ENCODE measurements around the gene TRPV2. TPM values are rescaled to one million over a fixed set of nuclear protein-coding genes. Genes with fewer than 3 reads are reported as not detected.

Gene TRPV2
- polyA plus RNA-seq, 1 experiment: 7.9 TPM

DNA sequence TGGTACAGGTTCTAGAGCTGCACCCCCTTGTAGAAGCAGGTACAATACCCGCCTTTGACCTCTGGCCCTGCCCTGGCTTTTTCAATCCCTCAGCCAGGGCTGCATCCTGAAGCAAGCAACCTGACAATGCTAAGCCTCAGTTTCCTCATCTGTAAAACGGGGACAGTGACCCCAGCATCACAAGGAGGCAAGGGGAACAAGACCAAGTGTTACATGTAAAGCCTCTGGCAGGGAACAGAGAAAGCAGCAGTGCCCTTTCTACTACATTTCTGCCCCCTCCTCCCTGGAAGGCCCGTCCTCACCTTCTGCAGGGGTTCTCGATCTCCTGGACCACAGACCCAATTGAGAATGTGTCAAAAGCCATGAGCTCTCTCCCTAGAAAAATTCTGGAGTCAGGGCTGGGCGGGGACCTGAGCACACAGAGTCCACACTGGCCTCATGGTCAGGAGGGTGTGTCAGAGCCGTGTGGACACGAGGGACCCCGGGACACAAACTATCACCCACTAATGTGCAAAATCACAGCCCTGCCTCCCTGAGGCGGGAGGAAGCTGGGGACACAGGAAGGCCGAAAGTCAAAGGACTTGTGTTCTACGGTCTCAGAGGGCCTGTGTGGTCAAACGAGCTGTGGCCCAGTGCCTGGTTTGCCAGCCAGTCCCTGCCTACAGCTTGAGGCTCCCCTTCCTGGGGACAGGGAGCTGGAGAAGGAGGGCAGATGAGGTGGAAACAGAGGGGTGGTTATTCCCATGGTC lies 49.1 kb downstream of the TRPV2 start:
- H3K27me3 ChIP-seq (ENCODE audit: control insufficient read depth, insufficient read depth, low read length): no peaks in the 10 kb centered on the region
- DNase-seq (ENCODE audit: low read depth): no peak

DNA sequence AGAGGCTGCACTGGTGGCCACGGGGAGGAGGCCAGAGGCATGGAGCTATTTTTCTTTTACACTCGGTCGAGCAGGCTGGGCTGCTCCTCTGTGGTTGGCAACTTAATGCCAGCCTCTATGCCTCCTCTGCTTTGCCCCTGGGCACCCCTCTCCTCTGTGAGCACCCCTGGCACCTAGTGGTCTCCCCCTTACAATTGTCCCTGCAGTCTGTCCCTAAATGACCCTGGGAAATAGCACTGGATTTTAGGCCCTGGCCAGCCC lies 49.6 kb downstream of the TRPV2 start:
- H3K36me3 ChIP-seq (ENCODE audit: control insufficient read depth, insufficient read depth, low read length): no peaks in the 10 kb centered on the region; the same call in 1 of the 2 replicates
- ChIA-PET CTCF (interaction anchor here (1.0 to 5.8 kb wide), 4 partner anchors 9 to 56 kb away, joined by 3 to 58 read pairs (median 20); no protein-coding TSS in a partner anchor), POLR2A (no interaction called here)
- TF ChIP-seq, protein P1, sequence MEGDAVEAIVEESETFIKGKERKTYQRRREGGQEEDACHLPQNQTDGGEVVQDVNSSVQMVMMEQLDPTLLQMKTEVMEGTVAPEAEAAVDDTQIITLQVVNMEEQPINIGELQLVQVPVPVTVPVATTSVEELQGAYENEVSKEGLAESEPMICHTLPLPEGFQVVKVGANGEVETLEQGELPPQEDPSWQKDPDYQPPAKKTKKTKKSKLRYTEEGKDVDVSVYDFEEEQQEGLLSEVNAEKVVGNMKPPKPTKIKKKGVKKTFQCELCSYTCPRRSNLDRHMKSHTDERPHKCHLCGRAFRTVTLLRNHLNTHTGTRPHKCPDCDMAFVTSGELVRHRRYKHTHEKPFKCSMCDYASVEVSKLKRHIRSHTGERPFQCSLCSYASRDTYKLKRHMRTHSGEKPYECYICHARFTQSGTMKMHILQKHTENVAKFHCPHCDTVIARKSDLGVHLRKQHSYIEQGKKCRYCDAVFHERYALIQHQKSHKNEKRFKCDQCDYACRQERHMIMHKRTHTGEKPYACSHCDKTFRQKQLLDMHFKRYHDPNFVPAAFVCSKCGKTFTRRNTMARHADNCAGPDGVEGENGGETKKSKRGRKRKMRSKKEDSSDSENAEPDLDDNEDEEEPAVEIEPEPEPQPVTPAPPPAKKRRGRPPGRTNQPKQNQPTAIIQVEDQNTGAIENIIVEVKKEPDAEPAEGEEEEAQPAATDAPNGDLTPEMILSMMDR (IDR thresholded peaks at IDR 0.05; ENCODE audit: insufficient read depth, low read depth, low read length): no peak
- H3K27me3 ChIP-seq (ENCODE audit: control insufficient read depth, insufficient read depth, low read length): no peaks in the 10 kb centered on the region
- no peak overlapping the region for H3K4me3 ChIP-seq (ENCODE audit: low read depth, low read length)
- DNase-seq (ENCODE audit: low read depth): no peak

More for the DNA sequence above, 49.1 kb downstream of the TRPV2 start:
- TF ChIP-seq, protein P1 (IDR thresholded peaks at IDR 0.05; ENCODE audit: insufficient read depth, low read depth, low read length): no peak
- H3K4me3 ChIP-seq (ENCODE audit: low read depth, low read length): no peak overlapping the region
- CTCF ChIA-PET: interaction anchor here (1.5 to 5.8 kb wide), 7 partner anchors 9 to 57 kb away, joined by 4 to 58 read pairs (median 5); no protein-coding TSS in a partner anchor
- H3K36me3 ChIP-seq (ENCODE audit: control insufficient read depth, insufficient read depth, low read length): no peaks in the 10 kb centered on the region; the same call in 1 of the 2 replicates
- POLR2A ChIA-PET: no interaction called here

DNA sequence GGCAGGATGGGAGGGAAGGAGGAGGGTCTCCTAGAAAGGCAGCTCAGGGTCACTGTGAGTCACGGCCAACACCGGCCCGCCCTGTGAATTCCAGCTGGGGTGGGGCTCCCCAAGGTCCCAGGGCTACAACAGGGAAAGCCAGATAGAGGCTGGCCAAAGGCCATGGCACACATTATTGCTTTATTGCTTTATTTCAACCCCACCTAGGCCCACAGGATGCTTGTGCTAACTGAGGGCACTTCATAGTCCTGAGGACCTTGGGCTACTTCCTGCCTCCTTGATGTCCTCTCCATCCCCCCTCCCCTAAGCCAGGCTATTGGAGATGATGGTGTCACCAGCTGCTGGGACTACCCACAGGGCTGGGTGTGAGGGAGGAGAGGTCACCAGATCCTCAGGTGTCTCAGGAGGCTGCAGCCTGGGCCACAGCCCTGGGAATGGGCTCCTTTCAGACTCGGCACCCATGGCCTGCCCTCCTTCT lies 50.5 kb downstream of the TRPV2 start:
- H3K4me3 ChIP-seq (ENCODE audit: low read depth, low read length): no peak overlapping the region
- H3K36me3 ChIP-seq (ENCODE audit: control insufficient read depth, insufficient read depth, low read length): no peaks in the 10 kb centered on the region; the same call in 1 of the 2 replicates
- TF ChIP-seq, protein P1 (IDR thresholded peaks at IDR 0.05; ENCODE audit: insufficient read depth, low read depth, low read length): no peak
- CTCF ChIA-PET: interaction anchor here (1.0 to 5.8 kb wide), 3 partner anchors 8 to 51 kb away, joined by 3 to 58 read pairs (median 5); no protein-coding TSS in a partner anchor
- POLR2A ChIA-PET: no interaction called here
- no peaks in the 10 kb centered on the region for H3K27me3 ChIP-seq (ENCODE audit: control insufficient read depth, insufficient read depth, low read length)
- DNase-seq (ENCODE audit: low read depth): no peak

DNA sequence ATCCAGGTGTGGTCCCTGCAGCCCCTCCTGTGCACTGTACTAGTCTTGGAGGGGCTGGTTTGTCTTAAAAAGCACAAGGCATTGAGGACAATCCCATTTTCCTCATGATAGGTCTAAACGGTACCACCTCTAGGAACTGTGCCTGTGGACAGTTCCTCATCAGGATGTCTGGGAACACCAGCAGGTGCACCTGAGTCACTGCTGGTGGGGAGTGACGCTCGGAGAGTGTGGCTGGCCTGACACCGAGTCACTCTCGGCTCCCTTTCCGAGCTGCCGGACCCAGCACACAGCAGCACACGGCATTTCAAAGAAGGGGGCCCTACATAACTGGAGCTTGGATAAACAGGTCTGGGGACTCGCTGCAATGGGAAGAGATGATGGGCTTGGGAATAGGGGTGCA lies 51.0 kb downstream of the TRPV2 start:
- no peaks in the 10 kb centered on the region for H3K36me3 ChIP-seq (ENCODE audit: control insufficient read depth, insufficient read depth, low read length)
- DNase-seq (ENCODE audit: low read depth): no peak
- ChIA-PET CTCF (interaction anchor here (0.6 to 5.8 kb wide), 2 partner anchors 11 to 14 kb away, joined by 4 to 58 read pairs; no protein-coding TSS in a partner anchor), POLR2A (no interaction called here)
- no peaks in the 10 kb centered on the region for H3K27me3 ChIP-seq (ENCODE audit: control insufficient read depth, insufficient read depth, low read length)
- TF ChIP-seq, protein P1 (IDR thresholded peaks at IDR 0.05; ENCODE audit: insufficient read depth, low read depth, low read length): no peak
- no peak overlapping the region for H3K4me3 ChIP-seq (ENCODE audit: low read depth, low read length)

DNA sequence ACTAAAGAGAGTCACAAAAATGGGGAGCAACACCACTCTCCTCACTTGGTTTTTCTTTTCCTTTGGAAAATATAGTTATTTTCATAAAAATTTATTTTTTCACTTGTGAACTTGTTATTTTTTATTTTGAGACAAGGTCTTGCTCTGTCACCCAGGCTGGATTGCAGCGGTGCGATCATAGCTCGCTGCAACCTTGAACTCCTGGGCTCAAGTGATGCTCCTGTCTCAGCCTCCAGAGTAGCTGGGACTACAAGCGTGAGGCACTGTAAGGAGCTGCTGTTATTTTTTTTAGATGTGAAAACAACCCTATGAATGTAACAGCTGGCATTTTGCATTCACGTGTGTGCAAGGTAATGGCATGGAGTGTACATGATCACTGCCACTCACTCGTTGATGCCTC lies 51.7 kb downstream of the TRPV2 start:
- no peak overlapping the region for H3K4me3 ChIP-seq (ENCODE audit: low read depth, low read length)
- ChIA-PET CTCF (interaction anchor here (0.6 kb wide), 1 partner anchor 10 kb away, joined by 4 read pairs; no protein-coding TSS in a partner anchor), POLR2A (interaction anchor here (0.5 kb wide), 1 partner anchor 1449 kb away, joined by 3 read pairs; no protein-coding TSS in a partner anchor)
- H3K36me3 ChIP-seq (ENCODE audit: control insufficient read depth, insufficient read depth, low read length): no peaks in the 10 kb centered on the region
- TF ChIP-seq, protein P1 (IDR thresholded peaks at IDR 0.05; ENCODE audit: insufficient read depth, low read depth, low read length): no peak
- no peaks in the 10 kb centered on the region for H3K27me3 ChIP-seq (ENCODE audit: control insufficient read depth, insufficient read depth, low read length)
- no peak for DNase-seq (ENCODE audit: low read depth)

All from BJ (cell line).